Duodenal mucosa (tissue), 2 donors: ENCODE results near the gene EXT2.

Experiments
- H3K27ac ChIP-seq: one replicate; pipeline ENCODE4 v1.7.0; 2013; ENCODE audit warnings: low read depth, low read length
- H3K27me3 ChIP-seq, 2 donors: one replicate each; pipeline ENCODE4 v1.7.0; 2013; ENCODE audit warnings: low read length in 2 of 2, control low read depth in 1 of 2; ENCODE audit not compliant: insufficient read depth in 2 of 2, control insufficient read depth in 1 of 2
- H3K36me3 ChIP-seq, 2 donors: one replicate each; pipeline ENCODE4 v1.7.0; 2013; ENCODE audit warnings: low read length in 2 of 2, control low read depth in 1 of 2; ENCODE audit not compliant: insufficient read depth in 2 of 2, control insufficient read depth in 1 of 2
- H3K4me1 ChIP-seq, 2 donors: one replicate each; pipeline ENCODE4 v1.7.0; 2013; ENCODE audit warnings: low read length in 2 of 2, control low read depth in 1 of 2; ENCODE audit not compliant: insufficient read depth in 2 of 2, control insufficient read depth in 1 of 2
- H3K4me3 ChIP-seq, 2 donors: one replicate each; pipeline ENCODE4 v1.7.0; 2013; ENCODE audit warnings: low read length in 2 of 2, low read depth in 1 of 2
- H3K9ac ChIP-seq, 2 donors: one replicate each; pipeline ENCODE4 v1.7.0; 2013; ENCODE audit warnings: low read length in 2 of 2, low read depth in 1 of 2
- H3K9me3 ChIP-seq, 2 donors: one replicate each; pipeline ENCODE4 v1.7.0; 2013; ENCODE audit warnings: low read length in 2 of 2, control low read depth in 1 of 2; ENCODE audit not compliant: control insufficient read depth in 1 of 2

EXT2 gene

GRCh38 chr11:44281151-44281550 is 185.7 kb downstream of the EXT2 start:
- Histone ChIP-seq H3K9me3 (no peaks in the 10 kb centered on the region), H3K36me3 (no peaks in the 10 kb centered on the region), H3K4me3 (no peak overlapping the region), H3K4me1 (no peaks in the 10 kb centered on the region), H3K27ac (no peak overlapping the region), H3K9ac (no peak overlapping the region), H3K27me3 (no peaks in the 10 kb centered on the region)

- no peak overlapping the region for H3K9ac ChIP-seq
- no peaks in the 10 kb centered on the region for H3K27me3 ChIP-seq
- no peaks in the 10 kb centered on the region for H3K9me3 ChIP-seq
- no peaks in the 10 kb centered on the region for H3K4me1 ChIP-seq
- H3K36me3 ChIP-seq: no peaks in the 10 kb centered on the region
- H3K27ac ChIP-seq: no peak overlapping the region
- H3K4me3 ChIP-seq: no peak overlapping the region
Measured at GRCh38 chr11:44282620-44283019, 187.1 kb downstream of the EXT2 start.

GRCh38 chr11:44285756-44286155 is 190.3 kb downstream of the EXT2 start:
- Histone ChIP-seq H3K4me1 (no peaks in the 10 kb centered on the region), H3K4me3 (no peak overlapping the region), H3K36me3 (no peaks in the 10 kb centered on the region), H3K9ac (no peak overlapping the region), H3K27ac (no peak overlapping the region), H3K9me3 (no peaks in the 10 kb centered on the region), H3K27me3 (peaks cover 0 to 4% of the 10 kb centered on the region in 2 donors)

GRCh38 chr11:44286268-44286880 is 190.9 kb downstream of the EXT2 start:
- Histone ChIP-seq H3K4me1 (no peaks in the 10 kb centered on the region), H3K36me3 (no peaks in the 10 kb centered on the region), H3K27me3 (peaks cover 0 to 6% of the 10 kb centered on the region in 2 donors), H3K27ac (no peak overlapping the region), H3K9me3 (no peaks in the 10 kb centered on the region), H3K4me3 (no peak overlapping the region), H3K9ac (no peak overlapping the region)

- Histone ChIP-seq H3K27me3 (peaks cover 0 to 6% of the 10 kb centered on the region in 2 donors), H3K36me3 (no peaks in the 10 kb centered on the region), H3K9me3 (no peaks in the 10 kb centered on the region), H3K27ac (no peak overlapping the region), H3K4me1 (no peaks in the 10 kb centered on the region), H3K9ac (no peak overlapping the region), H3K4me3 (no peak overlapping the region)
Measured at GRCh38 chr11:44286911-44287310, 191.4 kb downstream of the EXT2 start.

- Histone ChIP-seq H3K9ac (no peak overlapping the region), H3K4me1 (no peaks in the 10 kb centered on the region), H3K9me3 (no peaks in the 10 kb centered on the region), H3K4me3 (no peak overlapping the region), H3K36me3 (no peaks in the 10 kb centered on the region), H3K27me3 (peaks cover 0 to 6% of the 10 kb centered on the region in 2 donors), H3K27ac (no peak overlapping the region)
Measured at GRCh38 chr11:44288133-44288526, 192.7 kb downstream of the EXT2 start.

GRCh38 chr11:44290208-44290607 is 194.7 kb downstream of the EXT2 start:
- H3K27ac ChIP-seq: no peak overlapping the region
- no peaks in the 10 kb centered on the region for H3K4me1 ChIP-seq
- H3K4me3 ChIP-seq: no peak overlapping the region
- no peak overlapping the region for H3K9ac ChIP-seq
- H3K27me3 ChIP-seq: peaks cover 0 to 6% of the 10 kb centered on the region in 2 donors
- H3K9me3 ChIP-seq: no peaks in the 10 kb centered on the region
- H3K36me3 ChIP-seq: no peaks in the 10 kb centered on the region
